SKM-1 (cell line): Measurements from ENCODE around the gene THRAP3.

Source experiments
- DNase-seq: peaks from one replicate; lab custom pipeline; 2025; ENCODE audit not compliant: unreplicated experiment; lab: John Stamatoyannopoulos, UW

The THRAP3 gene

GRCh38 chr1:36297062-36297461, 72.8 kb downstream of the THRAP3 start:
- no peak for DNase-seq

GRCh38 chr1:36298640-36299039, 74.4 kb downstream of the THRAP3 start:
- DNase-seq = no peak

GRCh38 chr1:36300526-36300925, 76.3 kb downstream of the THRAP3 start:
- no peak for DNase-seq

GRCh38 chr1:36301220-36301619, 77.0 kb downstream of the THRAP3 start:
- no peak for DNase-seq

GRCh38 chr1:36303244-36303643, 79.0 kb downstream of the THRAP3 start:
- no peak for DNase-seq

GRCh38 chr1:36303650-36304360, 79.6 kb downstream of the THRAP3 start:
- no peak for DNase-seq

GRCh38 chr1:36304521-36304920, 80.3 kb downstream of the THRAP3 start:
- no peak for DNase-seq

- DNase-seq = no peak
Measured at GRCh38 chr1:36304970-36305914, 81.0 kb downstream of the THRAP3 start.

GRCh38 chr1:36305915-36306209, 81.6 kb downstream of the THRAP3 start:
- DNase-seq = no peak

- DNase-seq = no peak
Measured at GRCh38 chr1:36306210-36306901, 82.1 kb downstream of the THRAP3 start, which contains the start of gene SH3D21. TSS of gene SH3D21 (plus strand) at chr1:36306368. CDS start at chr1:36306421, 53 bp downstream.

GRCh38 chr1:36306902-36307456, 82.7 kb downstream of the THRAP3 start:
- no peak for DNase-seq

- no peak for DNase-seq
Measured at GRCh38 chr1:36307601-36308330, 83.5 kb downstream of the THRAP3 start.

GRCh38 chr1:36309397-36309796, 85.2 kb downstream of the THRAP3 start:
- DNase-seq = no peak

GRCh38 chr1:36320291-36320761, 96.1 kb downstream of the THRAP3 start:
- no peak for DNase-seq

- no peak for DNase-seq
Measured at GRCh38 chr1:36320767-36321118, 96.5 kb downstream of the THRAP3 start.

GRCh38 chr1:36321119-36321951, 97.1 kb downstream of the THRAP3 start:
- DNase-seq = no peak

- no peak for DNase-seq
Measured at GRCh38 chr1:36322041-36322785, 98.0 kb downstream of the THRAP3 start.

- no peak for DNase-seq
Measured at GRCh38 chr1:36322786-36323635, 98.8 kb downstream of the THRAP3 start.
